Mucosa of descending colon (tissue), 3 donors: Measurements from ENCODE around the gene SHF. TPM values are rescaled to one million over a fixed set of nuclear protein-coding genes. Genes with fewer than 3 reads are reported as not detected.
A peak's percentile ranks its signal among the peaks of the same experiment; 100 is the strongest.

Source experiments
- ATAC-seq: fragments of 200-7000 bp; cut with Tn5 transposase; one replicate; pipeline ENCODE4 v1.9.1; 2020; ENCODE audit warnings: mild to moderate bottlenecking, moderate library complexity
- DNase-seq, 3 donors: peaks; one replicate each; pipeline ENCODE4 v3.0.0-alpha.2; 2020
- H3K36me3 ChIP-seq: fragments of 200-600 bp; one replicate; pipeline ENCODE4 v1.8.0; 2021; ENCODE audit warnings: low read depth, mild to moderate bottlenecking
- H3K4me1 ChIP-seq: fragments of 200-600 bp; one replicate; pipeline ENCODE4 v1.8.0; 2021; ENCODE audit warnings: low read depth, mild to moderate bottlenecking
- H3K4me3 ChIP-seq: fragments of 200-600 bp; one replicate; pipeline ENCODE4 v1.8.0; 2021; ENCODE audit warnings: mild to moderate bottlenecking
- H3K9me3 ChIP-seq: fragments of 200-600 bp; one replicate; pipeline ENCODE4 v1.8.0; 2021; ENCODE audit warnings: mild to moderate bottlenecking
- CTCF ChIP-seq: fragments of 200-600 bp; IDR thresholded peaks from one replicate; pipeline ENCODE4 v1.8.0; 2022; ENCODE audit warnings: antibody characterized with exemption, mild to moderate bottlenecking
- intact Hi-C, 2 donors: fragments of 100-400 bp; cut with DNase I in 1 of 2; cut with micrococcal nuclease in 1 of 2; formaldehyde crosslinking; loops; one replicate each; pipeline versions ENCODE4 v1.11.0 to v1.11.1; 2022; cut with DNase I, micrococcal nuclease
- total RNA-seq, 3 donors: library from RNA; stranded (reverse); fragmentation: NEBNext Ultra II Directional in 2 of 3; extraction: Animal tissue kit (Norgen Biotek cat#: 25700) in 2 of 3; gene quantifications; one replicate each; pipeline versions ENCODE4 v1.2.1 to v1.2.4, GENCODE V29; 2021 to 2023
- donor health status: DM: no; HTN: no; CAD: no; lungs with moderate emphysema.
- donor health status: DM: no; HTN: no; CAD: no.
- donor health status: DM: no; HTN: yes; CAD: no.

SHF gene
- total RNA-seq, 3 donors from 2014 or later, result 5.4 to 19.2 (median 14.9) TPM

- H3K9me3 ChIP-seq, result no peaks in the 10 kb centered on the region
- no peak overlapping the region for H3K4me3 ChIP-seq
- no peak for TF ChIP-seq CTCF
- H3K4me1 ChIP-seq, result peaks cover 24% of the 10 kb centered on the region
- no peaks in the 10 kb centered on the region for H3K36me3 ChIP-seq
- intact Hi-C loops, result no loop called here
- DNase-seq (no peak), ATAC-seq (no peak)
Measured at GRCh38 chr15:45183511-45183910, 4.3 kb downstream of the SHF start.

GRCh38 chr15:45182996-45183395, 4.8 kb downstream of the SHF start:
- no peak for TF ChIP-seq CTCF
- H3K4me1 ChIP-seq, result peaks cover 22% of the 10 kb centered on the region
- no peaks in the 10 kb centered on the region for H3K36me3 ChIP-seq
- intact Hi-C loops, result no loop called here
- ATAC-seq (no peak), DNase-seq (no peak)
- no peaks in the 10 kb centered on the region for H3K9me3 ChIP-seq
- H3K4me3 ChIP-seq, result no peak overlapping the region

- peak; percentile 39 for ATAC-seq
- Histone ChIP-seq H3K4me3 (no peak overlapping the region), H3K4me1 (peaks cover 16% of the 10 kb centered on the region), H3K9me3 (no peaks in the 10 kb centered on the region), H3K36me3 (no peaks in the 10 kb centered on the region)
- TF ChIP-seq CTCF, result no peak
- intact Hi-C loops, result no loop called here
- DNase-seq, result no peak
Measured at GRCh38 chr15:45181491-45182285, 6.1 kb downstream of the SHF start.

GRCh38 chr15:45180648-45181436, 6.9 kb downstream of the SHF start:
- Histone ChIP-seq H3K9me3 (no peaks in the 10 kb centered on the region), H3K36me3 (no peaks in the 10 kb centered on the region), H3K4me1 (peaks cover 16% of the 10 kb centered on the region), H3K4me3 (no peak overlapping the region)
- TF ChIP-seq CTCF, result no peak
- ATAC-seq (peak; percentile 22), DNase-seq (peak in 1 of 3 donors; percentile 60)
- intact Hi-C loops, result no loop called here

GRCh38 chr15:45180201-45180600, 7.6 kb downstream of the SHF start:
- DNase-seq (no peak), ATAC-seq (no peak)
- H3K4me1 ChIP-seq, result peaks cover 15% of the 10 kb centered on the region
- TF ChIP-seq CTCF, result no peak
- no peak overlapping the region for H3K4me3 ChIP-seq
- intact Hi-C loops, result no loop called here
- no peaks in the 10 kb centered on the region for H3K9me3 ChIP-seq
- H3K36me3 ChIP-seq, result no peaks in the 10 kb centered on the region
